NCI-H146 treated with DMSO at 0.1 percent for 48 hours (cell line): ENCODE data around the gene CYB5D1.

Experiments used
- DNase-seq: peaks from one replicate; lab custom pipeline; 2025; ENCODE audit not compliant: unreplicated experiment; lab: John Stamatoyannopoulos, UW

CYB5D1 gene

DNA sequence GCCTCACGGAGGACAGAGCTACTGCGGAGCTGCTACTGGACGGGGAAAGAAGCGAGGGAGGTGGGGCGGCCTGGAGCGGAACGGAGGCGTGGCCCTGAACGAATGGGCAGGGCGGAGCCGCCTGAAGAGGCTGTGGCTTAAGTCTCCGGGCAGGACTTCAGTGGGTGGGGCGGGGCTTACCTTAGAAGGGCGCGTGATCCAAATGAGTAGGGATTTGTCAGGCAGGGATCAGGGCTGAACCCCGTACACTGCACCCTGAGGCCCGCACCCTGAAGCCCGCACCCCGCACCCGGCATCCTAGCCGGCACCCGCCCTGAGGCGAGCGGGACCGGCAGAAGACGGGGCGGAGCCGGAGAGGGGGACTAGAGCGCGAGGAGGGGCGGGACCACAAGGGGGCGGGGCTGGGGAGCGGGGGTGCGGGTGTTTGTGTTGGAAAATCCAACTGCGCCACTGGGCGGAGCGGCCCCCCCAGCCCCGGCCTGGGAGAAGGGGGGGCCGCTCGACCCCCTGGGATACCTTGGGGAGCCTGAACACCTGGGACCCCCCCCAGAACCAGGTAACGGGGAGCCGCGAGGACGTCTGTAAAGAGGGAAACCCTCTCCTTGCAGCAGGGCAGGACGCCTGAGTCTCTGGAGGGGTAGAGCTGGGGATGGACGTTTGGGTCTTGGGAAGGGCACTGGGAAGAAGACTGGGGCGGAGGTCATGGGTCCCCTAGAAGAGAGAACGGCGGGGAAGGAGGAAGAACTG, 23.8 kb upstream of the CYB5D1 start, which contains the start of gene KDM6B:
KDM6B (plus strand) TSS at position 423 of the 747 bp plus-strand sequence. CDS start 11,338 bp downstream, outside the sequence.
- DNase-seq, result peak; percentile 83

DNA sequence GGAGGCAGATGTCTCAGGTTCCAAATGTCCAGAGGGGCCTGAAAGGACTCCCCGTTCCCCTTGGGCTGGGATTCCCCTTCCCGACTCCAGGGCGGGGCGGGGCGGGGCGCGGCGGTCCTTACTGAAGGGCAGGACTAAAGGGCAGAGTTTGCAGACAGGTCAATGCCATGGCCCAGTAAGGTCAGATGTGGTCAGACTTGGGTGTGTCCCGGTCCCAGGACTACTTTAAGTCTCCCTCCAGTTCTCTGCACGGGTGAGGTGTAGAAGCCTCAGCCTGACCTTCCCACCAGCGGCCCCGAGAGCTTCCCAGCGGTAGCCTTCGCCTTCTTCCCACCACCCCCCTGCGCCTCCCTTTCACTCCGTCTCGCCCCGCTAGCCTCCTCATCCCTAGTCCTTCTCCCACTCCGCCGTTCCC, 23.3 kb upstream of the CYB5D1 start:
- no peak for DNase-seq

DNA sequence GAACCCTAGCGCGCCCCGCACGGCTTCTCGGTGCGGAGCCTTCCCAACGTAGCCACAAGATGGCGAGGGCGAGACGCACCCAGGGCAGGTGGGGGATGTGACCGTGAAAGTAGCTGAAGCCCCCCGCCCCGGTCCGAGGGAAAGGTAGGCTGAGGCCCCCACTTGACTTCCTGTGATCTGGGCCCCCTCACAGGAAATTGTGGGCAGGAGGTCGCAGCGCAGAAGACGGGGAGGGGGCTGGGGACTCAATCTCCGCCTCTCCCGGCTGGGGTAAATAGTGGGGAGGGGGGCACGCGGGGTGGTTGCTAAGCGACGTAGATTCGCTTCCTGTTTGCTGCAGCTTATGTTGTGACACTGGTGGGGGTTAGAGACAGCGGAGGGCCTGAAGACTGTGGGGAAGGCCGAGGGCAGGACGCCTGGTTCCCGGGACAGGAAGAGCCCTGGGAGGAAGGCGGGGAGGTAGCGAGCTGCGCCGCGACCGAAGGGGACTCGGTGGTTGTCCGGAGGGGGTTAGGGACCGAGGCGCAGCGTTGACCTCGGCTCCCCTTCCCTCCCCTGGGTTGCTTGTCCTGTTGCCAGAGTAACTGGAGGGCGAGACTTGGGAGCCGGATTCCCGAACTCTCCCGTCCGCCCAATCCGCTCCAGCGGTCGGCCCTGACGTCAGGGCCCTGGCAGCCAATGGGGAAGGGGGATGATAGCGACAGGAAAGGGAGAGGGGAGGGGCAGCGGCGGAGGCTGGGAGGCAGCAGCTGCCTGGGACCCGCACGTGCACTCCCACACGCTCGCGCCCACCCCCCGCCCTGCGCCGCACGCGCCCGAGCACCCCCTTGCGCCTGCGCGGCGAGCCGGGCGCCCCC, 22.6 kb upstream of the CYB5D1 start:
- peak; percentile 94 for DNase-seq

DNA sequence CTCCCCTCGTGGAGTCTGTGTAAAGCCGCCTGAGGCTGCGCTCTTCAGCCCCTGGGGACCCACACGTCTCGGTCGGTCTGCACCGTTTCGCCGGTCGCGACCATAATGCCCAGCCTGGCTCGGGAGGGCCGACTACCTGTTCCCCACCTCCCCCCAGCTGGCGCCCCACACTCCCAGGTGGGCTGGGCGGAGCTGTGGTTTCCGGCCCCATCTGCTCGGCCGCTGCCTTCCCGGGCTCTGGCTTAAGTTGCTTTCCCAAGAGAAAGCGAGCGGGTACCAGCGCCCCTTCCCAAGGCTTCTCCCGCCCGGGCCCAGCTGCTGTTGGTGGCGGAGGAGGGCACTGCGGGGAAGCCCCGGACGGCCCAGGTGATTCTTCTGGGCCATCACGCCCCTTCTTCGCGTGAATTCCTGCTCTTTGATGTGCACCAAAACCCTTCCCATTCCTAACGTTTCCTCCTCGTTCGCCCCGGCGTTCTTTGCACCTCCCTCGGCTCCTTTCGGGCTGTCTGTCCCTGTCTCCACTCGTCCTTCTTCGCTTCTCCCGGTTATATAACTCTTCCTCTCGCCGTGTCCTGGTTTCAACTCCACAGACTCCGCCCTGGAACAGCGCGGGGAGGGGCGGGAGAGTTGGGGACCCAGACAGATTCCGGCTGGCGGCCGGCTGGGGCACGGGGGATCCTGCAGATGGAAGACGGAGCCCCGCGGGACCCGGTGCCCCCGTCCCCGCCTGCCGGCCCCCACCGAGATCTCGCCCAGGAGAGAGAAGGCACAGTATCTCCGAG, 21.8 kb upstream of the CYB5D1 start:
- peak; percentile 20 for DNase-seq

DNA sequence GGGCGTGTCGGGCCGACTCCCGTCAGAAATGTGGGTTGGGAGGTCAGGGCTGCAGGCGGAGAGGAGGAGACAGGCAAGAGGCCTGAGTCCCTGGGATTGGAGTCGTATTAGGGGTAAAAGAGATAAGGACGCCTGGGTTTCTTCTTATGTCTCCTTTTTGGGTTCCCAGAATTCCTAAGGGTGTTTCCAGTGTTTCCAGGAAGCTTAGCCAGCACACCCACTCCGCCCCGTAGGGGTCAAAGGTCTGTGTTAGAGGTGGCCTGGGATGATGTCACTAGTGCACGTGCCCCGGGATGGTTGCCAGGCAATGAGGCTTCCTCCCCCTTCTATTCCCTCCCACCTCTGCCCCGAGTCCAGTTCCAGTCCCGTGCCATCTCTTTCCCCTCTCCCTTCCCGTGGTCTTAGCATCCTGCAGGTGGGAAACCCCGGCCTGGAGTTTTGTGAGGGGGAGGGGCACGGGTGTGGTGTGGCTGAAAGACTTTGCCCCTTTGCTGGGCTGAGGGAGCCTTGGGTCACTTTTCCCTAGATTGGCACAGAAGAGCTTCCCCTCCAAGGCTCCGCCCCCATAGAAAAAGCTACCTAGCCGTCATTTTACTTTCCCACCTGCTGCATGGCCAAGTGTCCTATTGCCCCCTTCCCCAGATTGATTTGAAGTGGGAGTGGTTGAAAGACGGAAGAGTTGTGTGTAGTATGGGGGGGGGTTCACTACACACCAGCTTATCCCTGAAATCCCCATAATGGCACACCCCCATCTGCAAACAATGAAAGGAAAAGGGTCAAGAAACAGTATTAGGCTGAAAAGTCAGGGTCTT, 21.0 kb upstream of the CYB5D1 start:
- peak; percentile 94 for DNase-seq

DNA sequence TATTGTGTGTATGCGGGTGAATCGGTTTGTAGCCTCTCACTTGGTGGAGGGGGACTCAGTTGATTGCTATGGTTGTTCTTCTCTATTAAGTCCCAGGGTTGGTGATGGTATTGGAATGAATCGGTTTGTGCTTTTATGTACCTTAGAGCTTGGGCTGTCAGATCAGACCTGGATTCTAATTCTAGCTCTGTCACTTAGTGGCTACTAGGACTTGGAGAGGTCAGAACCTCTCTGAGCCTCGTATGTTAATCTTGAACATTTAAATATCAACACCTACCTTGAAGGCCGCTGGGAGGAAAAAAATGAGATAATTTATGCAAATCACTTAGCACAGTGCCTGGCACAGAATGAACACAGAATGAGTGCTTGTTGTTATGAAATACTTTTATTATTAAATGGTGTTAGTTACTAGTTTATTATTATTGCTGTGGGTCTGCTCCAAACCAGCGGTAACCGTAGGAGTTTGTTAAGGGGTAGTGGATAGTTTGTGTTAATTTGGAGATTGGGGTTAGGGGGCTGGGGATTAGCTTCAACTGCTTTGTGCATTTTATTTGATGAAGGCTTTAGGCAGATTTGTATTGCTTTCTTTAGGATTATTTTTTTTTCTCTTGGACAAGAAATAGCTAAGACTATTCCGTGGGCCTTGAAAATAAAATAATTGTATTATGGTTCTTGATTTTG, 20.3 kb upstream of the CYB5D1 start:
- DNase-seq, result no peak

DNA sequence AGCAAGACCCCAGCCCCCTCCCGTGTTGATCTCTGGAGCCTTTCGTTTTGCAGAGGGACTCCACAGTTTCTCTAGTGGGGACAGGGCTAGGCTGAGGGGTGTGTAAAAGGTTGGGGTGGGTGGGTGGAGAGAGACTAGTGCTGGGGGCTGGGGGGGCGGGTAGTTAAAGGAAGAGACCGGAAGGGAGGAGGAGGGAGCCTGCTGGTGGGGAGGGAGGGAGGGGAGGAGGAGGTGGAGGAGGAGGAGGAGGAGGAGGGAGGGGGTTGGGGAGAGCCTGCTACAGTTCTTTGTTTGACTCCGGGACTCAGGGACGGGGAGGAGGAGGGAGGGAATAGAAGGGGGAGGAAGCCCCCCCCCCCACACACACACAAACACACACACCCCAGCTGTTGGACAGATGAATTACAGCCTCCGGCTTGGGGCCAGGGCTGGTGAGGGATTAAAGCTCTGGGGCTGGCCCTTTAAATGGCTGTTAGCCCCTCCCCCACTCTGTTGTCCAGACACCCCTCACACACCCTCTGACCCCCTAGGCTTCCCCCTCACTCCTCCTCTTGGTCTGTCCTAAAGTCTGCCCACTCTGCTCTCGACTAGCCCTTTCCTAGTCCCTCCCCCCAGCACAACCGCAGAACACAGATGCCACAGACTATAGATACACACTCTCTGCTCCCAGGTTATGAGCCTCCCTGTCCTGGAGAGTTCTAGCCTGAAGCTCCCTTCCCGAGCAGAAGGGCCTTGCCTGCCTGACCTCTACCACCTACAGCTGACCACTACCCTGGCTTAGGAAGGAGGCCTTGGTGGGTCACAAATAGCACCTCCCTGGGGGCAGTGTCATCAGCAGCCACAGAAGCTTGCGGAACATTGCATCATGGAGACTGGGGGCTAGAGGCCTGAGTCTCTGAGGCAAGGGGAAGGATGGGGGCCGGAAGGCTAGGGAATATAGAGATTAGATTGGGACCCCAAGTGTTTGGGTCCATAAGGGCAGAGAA, 19.4 kb upstream of the CYB5D1 start:
- peak; percentile 6 for DNase-seq

DNA sequence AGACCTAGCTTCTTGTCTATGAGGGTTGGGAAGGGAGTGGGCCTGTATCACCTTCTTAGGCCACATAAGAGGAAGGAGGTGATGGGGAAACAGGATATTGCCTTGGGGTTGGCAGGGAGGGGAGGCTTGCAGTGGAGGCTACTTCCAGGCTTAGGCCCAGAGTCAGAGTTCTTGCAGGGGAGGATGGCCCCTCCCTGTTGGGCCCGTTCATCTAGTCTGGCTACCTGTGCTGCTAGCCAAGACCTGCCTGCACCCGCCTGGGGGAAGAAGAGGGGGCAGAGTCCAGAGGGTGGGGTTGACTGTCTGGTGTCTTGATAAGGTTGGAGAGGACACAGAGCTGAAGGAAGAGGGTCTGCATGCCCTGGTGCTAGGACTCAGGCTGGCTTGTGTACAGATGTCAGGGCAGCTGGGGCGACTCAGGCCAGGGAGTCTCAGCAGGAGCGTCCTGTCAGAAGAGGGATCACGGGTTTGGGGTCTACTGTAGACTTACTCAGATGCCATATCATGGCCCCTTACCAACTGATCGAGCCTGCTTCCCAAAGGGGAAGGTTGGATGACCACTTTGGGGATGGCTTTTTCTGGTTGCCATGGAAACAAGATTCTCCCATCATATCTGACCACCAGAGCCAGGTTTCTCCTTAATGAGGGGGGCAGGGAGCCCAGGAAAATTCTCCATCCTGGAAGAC, 18.5 kb upstream of the CYB5D1 start:
- no peak for DNase-seq

DNA sequence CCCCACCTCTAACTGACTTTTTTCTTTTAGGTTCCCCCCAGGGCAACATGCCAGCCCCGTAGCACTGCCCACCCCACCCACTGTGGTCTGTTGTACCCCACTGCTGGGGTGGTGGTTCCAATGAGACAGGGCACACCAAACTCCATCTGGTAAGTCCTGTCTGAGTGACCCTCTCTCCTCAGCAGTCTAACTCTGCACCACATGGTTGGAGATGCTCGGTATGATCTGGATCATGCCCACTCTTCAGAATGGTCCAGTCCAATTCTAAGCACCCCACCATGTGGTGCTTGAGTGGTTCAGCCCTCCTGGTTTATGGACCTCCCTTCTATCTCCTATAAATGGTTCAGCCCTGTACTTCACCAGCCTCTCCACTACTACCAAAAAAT, 17.9 kb upstream of the CYB5D1 start:
- DNase-seq, result no peak

DNA sequence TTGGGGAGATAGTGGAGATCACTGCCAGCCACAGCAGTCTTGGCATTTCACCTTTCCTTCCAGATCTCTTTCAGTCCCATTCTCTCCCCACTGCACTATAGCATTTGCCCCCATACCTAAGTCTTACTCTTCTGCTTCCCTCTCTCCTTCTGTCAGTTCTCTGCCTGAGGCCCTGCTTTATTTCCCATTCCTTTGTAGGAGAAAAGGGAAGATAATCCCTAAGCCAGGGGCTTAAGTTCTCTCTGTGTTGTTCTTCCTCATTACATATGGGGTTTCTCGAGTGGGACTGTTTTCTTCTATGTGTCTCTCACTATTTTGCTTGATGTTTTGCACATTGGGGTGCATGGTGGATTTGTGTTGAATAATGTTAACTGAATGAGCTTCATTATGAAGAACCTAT, 17.4 kb upstream of the CYB5D1 start:
- DNase-seq, result no peak

DNA sequence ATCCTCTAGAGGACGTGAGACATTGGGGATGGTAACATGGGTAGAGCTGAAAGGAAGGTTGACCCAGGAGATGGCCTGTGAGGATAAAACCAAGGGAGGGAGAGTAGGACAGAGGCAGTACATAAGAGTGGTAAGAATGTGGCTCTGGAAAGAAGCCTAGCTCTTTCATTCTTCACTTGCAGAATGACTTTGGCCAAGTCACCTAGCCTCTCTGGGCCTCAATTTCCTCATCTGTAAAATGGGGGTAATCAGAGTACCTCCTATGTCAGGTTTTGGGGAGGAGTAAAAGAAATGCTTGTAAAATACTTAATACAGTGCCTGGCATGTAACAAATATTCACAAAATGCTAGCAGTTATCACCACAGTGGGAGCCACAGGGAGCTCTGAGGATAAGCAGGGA, 16.9 kb upstream of the CYB5D1 start:
- no peak for DNase-seq

DNA sequence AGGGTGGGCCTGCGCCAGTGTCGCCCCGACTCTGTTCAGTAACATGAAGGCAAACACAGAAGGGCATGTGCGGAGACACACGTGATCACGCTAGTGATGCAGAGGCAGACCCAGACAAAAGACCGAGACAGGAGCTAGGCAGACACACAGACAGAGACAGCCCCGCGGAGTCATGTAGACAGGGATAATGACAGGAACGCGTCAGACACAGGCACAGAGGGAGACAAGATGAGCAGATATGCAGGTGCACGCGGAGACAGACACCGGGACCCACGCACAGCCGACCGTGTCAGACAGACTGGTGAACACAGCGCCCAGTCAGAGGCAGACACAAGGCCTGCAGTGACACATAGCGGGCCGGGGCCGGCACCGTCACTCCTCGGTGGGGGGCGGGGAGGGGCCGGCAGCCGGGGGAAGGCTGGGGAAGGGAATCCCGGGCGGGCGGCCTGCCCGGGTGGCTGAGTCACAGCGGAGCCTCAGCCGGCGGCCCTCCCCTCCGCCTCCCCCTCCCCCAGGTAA, 16.3 kb upstream of the CYB5D1 start:
- peak; percentile 58 for DNase-seq

DNA sequence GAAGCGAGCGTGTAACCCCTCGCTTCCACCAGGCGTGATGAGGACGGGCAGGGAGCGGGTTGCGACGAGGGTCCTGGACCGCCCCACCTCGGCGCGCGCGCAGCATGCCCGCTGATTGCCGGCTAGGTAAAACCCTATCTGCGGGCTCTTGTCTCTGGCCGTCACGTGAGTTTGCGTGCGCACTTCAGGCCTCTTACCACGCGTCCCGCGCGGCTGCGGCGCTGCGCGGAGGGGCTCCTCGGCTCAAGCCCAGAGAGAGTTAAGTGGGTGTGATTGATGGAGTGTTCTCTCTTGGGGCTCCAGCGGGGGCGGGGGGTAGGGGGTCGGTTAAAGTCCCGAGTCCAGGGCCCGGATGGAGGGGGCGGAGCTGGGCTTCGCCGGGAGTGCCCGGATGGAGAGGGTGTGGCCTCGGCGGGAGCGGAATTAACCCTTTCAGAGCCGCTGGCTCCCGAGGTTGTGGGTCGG, 15.9 kb upstream of the CYB5D1 start:
- peak; percentile 70 for DNase-seq

DNA sequence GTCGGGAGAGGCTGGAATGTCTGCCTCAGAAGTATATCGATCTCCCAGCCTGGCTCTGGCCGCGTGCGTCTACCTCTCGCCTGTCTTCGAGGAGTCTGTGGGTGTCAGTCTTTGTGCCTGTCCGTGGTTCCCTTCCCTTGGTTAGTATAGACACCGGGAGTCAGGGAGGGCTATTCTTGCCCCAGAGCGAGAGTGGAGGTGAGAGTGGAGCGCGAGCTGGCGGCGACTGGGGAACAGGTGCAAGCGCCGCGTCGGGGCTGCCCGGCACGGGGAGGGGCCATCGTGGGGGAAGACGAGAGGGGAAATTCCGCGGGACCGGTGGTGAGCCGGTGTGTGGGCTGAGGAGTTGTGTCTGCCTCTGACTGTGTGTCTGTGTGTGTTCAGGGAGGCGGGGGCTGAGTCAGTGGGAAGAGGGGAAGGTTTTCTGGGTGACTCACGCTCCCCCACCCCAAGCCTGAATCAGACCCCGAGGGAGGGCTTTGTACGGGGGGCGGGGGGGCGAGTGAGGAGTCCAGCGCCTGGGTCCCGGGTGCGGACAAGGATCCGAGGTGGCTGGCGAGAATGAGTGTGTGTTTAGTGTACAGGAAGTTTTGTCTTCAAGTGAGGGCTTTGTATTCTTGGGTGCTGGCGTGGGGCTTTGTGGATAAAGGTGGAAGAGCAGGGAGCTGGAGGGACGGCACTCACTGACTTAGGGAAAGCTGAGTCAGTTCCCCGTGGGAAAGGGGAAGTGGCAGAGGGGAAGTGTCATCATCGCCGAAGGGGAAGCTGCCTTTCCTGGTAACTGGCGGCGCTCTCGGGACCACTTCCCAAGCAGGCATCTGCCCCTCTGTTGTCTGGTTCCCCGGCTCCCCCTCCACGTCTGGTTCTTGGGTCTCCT, 15.2 kb upstream of the CYB5D1 start:
- DNase-seq, result peak; percentile 63

DNA sequence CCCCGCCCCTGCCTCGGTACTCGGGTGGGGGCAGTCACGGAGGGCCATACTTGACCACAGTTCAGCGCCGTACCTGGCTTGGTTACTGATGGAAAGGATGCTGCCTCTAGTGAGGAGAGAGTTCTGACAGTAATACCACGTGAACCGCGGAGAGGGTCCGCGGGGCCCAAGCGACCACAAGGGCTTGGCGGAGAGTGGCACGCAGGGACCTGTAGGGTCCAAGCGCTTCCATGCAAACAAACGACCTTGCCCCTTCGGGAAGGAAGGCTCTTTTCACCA, 14.6 kb upstream of the CYB5D1 start:
- no peak for DNase-seq

DNA sequence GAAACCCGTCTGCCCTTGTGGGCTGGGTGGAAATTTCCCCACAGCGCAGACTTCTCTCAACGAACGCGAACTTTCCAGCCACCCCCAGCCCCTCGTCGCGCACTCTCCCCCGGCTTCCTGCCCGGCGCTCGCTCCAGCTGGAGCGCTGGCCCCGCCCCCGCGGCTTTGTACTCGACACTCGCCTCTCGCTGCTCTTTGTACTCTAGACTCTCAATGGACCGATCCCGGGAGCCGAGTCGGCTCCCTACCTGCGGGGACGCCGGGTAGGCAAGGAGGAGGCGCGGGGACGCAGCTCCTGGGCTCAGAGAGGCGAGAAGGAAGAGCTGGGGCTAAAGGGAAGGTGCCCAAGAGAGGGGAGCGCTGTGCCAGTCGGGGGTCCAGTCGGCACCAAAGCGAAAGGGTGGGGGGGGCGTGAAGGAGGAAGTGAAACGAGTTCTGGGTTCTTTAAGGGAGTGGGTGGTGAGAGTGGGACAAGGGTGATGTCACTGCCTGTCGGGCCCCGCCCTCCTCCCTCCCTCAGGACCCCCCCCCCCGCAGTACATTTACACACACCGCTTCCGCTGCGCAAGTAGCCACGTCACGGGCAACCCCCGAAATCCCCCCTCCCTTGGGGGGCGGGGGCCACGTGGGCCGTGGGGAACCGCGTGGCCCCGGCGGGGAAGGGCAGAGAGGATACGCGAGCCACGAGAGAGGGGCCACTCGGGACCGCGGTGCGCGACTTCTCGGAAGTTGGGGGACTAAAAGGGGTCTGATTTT, 14.1 kb upstream of the CYB5D1 start:
- DNase-seq, result peak; percentile 81
